ENCODE measurements around the gene TMEM54. TPM values are rescaled to one million over a fixed set of nuclear protein-coding genes. Genes with fewer than 3 reads are reported as not detected.

The TMEM54 gene
- total and polyA plus RNA-seq, 2 of the 13 experiments (the other 11 are each of a cell fraction or from before 2014, with no cell fraction given), result 2.5 to 2.9 TPM

DNA sequence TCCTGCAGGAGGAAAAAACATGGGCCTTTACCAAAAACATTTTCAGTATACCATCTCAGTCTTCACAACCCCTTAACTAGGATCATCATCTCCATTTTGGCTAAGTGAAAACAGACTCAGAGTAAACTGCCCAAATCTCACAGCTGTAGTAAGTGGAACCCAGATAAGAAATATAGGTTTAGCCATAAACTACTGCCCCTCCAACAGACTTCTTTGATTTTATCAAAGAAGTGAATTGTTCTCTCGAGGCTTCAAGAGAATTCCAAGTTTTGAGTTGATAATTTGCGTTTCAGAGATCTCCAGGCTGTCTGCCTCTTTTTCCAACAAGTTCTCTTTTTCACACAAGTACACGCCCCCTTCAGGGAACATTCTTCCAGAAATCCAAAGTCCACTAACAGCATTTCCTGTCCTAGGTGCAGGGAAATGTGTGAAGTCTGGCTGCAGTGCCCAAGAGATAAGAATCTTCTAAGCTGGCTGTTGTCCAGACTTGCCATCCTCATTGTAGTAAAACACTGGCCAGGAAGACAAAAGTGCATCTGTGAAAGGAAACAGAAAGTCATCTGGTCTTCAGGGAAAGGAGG lies 32.6 kb upstream of the TMEM54 start (continued):
- TF ChIP-seq, protein P1, sequence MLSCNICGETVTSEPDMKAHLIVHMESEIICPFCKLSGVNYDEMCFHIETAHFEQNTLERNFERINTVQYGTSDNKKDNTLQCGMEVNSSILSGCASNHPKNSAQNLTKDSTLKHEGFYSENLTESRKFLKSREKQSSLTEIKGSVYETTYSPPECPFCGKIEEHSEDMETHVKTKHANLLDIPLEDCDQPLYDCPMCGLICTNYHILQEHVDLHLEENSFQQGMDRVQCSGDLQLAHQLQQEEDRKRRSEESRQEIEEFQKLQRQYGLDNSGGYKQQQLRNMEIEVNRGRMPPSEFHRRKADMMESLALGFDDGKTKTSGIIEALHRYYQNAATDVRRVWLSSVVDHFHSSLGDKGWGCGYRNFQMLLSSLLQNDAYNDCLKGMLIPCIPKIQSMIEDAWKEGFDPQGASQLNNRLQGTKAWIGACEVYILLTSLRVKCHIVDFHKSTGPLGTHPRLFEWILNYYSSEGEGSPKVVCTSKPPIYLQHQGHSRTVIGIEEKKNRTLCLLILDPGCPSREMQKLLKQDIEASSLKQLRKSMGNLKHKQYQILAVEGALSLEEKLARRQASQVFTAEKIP (CRISPR knock-in tag; IDR thresholded peaks at IDR 0.05; ENCODE audit: borderline replicate concordance), result no peak
- no peak for TF ChIP-seq HOXD1 (CRISPR knock-in tag; IDR thresholded peaks at IDR 0.05)
- no peak for TF ChIP-seq BRD4 (CRISPR knock-in tag; IDR thresholded peaks at IDR 0.05)
- no peak for TF ChIP-seq ZNF530 (CRISPR knock-in tag; IDR thresholded peaks at IDR 0.05; ENCODE audit: low read depth)
- no peak; the same call in 1 of the 2 replicates for TF ChIP-seq SAFB2 (CRISPR knock-in tag; IDR thresholded peaks at IDR 0.05; ENCODE audit: borderline replicate concordance, low read depth)
- no peak for TF ChIP-seq NBN (conservative IDR thresholded peaks at IDR 0.05)
- TF ChIP-seq ZSCAN21 (CRISPR knock-in tag; IDR thresholded peaks at IDR 0.05; ENCODE audit: borderline replicate concordance), result no peak
- TF ChIP-seq, protein P2, sequence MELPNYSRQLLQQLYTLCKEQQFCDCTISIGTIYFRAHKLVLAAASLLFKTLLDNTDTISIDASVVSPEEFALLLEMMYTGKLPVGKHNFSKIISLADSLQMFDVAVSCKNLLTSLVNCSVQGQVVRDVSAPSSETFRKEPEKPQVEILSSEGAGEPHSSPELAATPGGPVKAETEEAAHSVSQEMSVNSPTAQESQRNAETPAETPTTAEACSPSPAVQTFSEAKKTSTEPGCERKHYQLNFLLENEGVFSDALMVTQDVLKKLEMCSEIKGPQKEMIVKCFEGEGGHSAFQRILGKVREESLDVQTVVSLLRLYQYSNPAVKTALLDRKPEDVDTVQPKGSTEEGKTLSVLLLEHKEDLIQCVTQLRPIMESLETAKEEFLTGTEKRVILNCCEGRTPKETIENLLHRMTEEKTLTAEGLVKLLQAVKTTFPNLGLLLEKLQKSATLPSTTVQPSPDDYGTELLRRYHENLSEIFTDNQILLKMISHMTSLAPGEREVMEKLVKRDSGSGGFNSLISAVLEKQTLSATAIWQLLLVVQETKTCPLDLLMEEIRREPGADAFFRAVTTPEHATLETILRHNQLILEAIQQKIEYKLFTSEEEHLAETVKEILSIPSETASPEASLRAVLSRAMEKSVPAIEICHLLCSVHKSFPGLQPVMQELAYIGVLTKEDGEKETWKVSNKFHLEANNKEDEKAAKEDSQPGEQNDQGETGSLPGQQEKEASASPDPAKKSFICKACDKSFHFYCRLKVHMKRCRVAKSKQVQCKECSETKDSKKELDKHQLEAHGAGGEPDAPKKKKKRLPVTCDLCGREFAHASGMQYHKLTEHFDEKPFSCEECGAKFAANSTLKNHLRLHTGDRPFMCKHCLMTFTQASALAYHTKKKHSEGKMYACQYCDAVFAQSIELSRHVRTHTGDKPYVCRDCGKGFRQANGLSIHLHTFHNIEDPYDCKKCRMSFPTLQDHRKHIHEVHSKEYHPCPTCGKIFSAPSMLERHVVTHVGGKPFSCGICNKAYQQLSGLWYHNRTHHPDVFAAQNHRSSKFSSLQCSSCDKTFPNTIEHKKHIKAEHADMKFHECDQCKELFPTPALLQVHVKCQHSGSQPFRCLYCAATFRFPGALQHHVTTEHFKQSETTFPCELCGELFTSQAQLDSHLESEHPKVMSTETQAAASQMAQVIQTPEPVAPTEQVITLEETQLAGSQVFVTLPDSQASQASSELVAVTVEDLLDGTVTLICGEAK (IDR thresholded peaks at IDR 0.05), result no peak
- TF ChIP-seq, protein P2 (CRISPR knock-in tag; IDR thresholded peaks at IDR 0.05), result no peak
- no peak for TF ChIP-seq ARHGAP35 (CRISPR knock-in tag; IDR thresholded peaks at IDR 0.05; ENCODE audit: borderline replicate concordance)
- TF ChIP-seq CEBPB (IDR thresholded peaks at IDR 0.05; ENCODE audit: borderline replicate concordance, low read depth, low read length), result no peak
- TF ChIP-seq ZNF510 (CRISPR knock-in tag; IDR thresholded peaks at IDR 0.05; ENCODE audit: low read depth), result 0 out of 2 replicates have a peak, but pooled peaks have one; percentile 39
- TF ChIP-seq ZNF816 (CRISPR knock-in tag; IDR thresholded peaks at IDR 0.05; ENCODE audit: borderline replicate concordance), result no peak
- no peak for TF ChIP-seq NR2F6 (IDR thresholded peaks at IDR 0.05)
- peak; percentile 61; the same call in 1 of the 2 replicates for TF ChIP-seq NR2F6 (CRISPR knock-in tag; IDR thresholded peaks at IDR 0.05)
- TF ChIP-seq NFYC (CRISPR knock-in tag; IDR thresholded peaks at IDR 0.05), result no peak
- peak; percentile 6; the same call in 1 of the 2 replicates for TF ChIP-seq ARID3A (IDR thresholded peaks at IDR 0.05; ENCODE audit: low read depth, low read length)
- TF ChIP-seq PAWR (CRISPR knock-in tag; IDR thresholded peaks at IDR 0.05; ENCODE audit: borderline replicate concordance), result no peak
